Measurements from ENCODE around the gene CALD1. TPM values are rescaled to one million over a fixed set of nuclear protein-coding genes. Genes with fewer than 3 reads are reported as not detected.

The CALD1 gene
- total RNA-seq, 3 donors from 2014 or later, result 40.3 to 1,241 (median 134) TPM

- no peaks in the 10 kb centered on the region for H3K36me3 ChIP-seq (ENCODE audit: low read depth)
- ATAC-seq, result peak; percentile 53
- no peak overlapping the region for H3K4me3 ChIP-seq
- H3K9me3 ChIP-seq, result no peaks in the 10 kb centered on the region
- intact Hi-C loops (cut with DNase I, micrococcal nuclease), result no loop called here
- no peak for TF ChIP-seq CTCF (IDR thresholded peaks at IDR 0.05)
- no peaks in the 10 kb centered on the region for H3K4me1 ChIP-seq (ENCODE audit: low read depth)
- DNase-seq, result peak in 1 of 3 donors; percentile 12
These were observed 12.5 kb upstream of the CALD1 start for GRCh38 chr7:134766779-134767519.

- no peak for TF ChIP-seq CTCF (IDR thresholded peaks at IDR 0.05)
- no peak for DNase-seq
These were observed 11.8 kb upstream of the CALD1 start for GRCh38 chr7:134767520-134768168.

GRCh38 chr7:134768243-134768642 lies 11.2 kb upstream of the CALD1 start:
- H3K4me1 ChIP-seq (ENCODE audit: low read depth), result no peaks in the 10 kb centered on the region
- intact Hi-C loops (cut with DNase I, micrococcal nuclease), result no loop called here
- no peaks in the 10 kb centered on the region for H3K9me3 ChIP-seq
- no peaks in the 10 kb centered on the region for H3K36me3 ChIP-seq (ENCODE audit: low read depth)
- no peak for ATAC-seq
- no peak for DNase-seq
- TF ChIP-seq CTCF (IDR thresholded peaks at IDR 0.05), result no peak
- no peak overlapping the region for H3K4me3 ChIP-seq

More at GRCh38 chr7:134767520-134768168, 11.8 kb upstream of the CALD1 start:
- Histone ChIP-seq H3K36me3 (ENCODE audit: low read depth) (no peaks in the 10 kb centered on the region), H3K4me1 (ENCODE audit: low read depth) (no peaks in the 10 kb centered on the region), H3K9me3 (no peaks in the 10 kb centered on the region), H3K4me3 (no peak overlapping the region)
- intact Hi-C loops (cut with DNase I, micrococcal nuclease), result no loop called here
- ATAC-seq, result peak; percentile 37

GRCh38 chr7:134770676-134771075 lies 8.8 kb upstream of the CALD1 start:
- DNase-seq, result no peak
- Histone ChIP-seq H3K9me3 (no peaks in the 10 kb centered on the region), H3K4me1 (ENCODE audit: low read depth) (no peaks in the 10 kb centered on the region), H3K36me3 (ENCODE audit: low read depth) (no peaks in the 10 kb centered on the region), H3K4me3 (no peak overlapping the region)
- ATAC-seq, result no peak
- intact Hi-C loops (cut with DNase I, micrococcal nuclease), result no loop called here
- no peak for TF ChIP-seq CTCF (IDR thresholded peaks at IDR 0.05)

- H3K36me3 ChIP-seq (ENCODE audit: low read depth), result no peaks in the 10 kb centered on the region
- no peak for TF ChIP-seq CTCF (IDR thresholded peaks at IDR 0.05)
- intact Hi-C loops (cut with DNase I, micrococcal nuclease), result no loop called here
- ATAC-seq, result no peak
- H3K4me3 ChIP-seq, result no peak overlapping the region
- DNase-seq, result no peak
- no peaks in the 10 kb centered on the region for H3K4me1 ChIP-seq (ENCODE audit: low read depth)
- no peaks in the 10 kb centered on the region for H3K9me3 ChIP-seq
These were observed 8.3 kb upstream of the CALD1 start for GRCh38 chr7:134771111-134771510.
